Measurements from ENCODE around the gene CCDC70. TPM values are rescaled to one million over a fixed set of nuclear protein-coding genes. Genes with fewer than 3 reads are reported as not detected.

The CCDC70 gene
- total and polyA plus RNA-seq, 2 of the 8 experiments (the other 6 are each of a cell fraction or from before 2014, with no cell fraction given): not detected

DNA sequence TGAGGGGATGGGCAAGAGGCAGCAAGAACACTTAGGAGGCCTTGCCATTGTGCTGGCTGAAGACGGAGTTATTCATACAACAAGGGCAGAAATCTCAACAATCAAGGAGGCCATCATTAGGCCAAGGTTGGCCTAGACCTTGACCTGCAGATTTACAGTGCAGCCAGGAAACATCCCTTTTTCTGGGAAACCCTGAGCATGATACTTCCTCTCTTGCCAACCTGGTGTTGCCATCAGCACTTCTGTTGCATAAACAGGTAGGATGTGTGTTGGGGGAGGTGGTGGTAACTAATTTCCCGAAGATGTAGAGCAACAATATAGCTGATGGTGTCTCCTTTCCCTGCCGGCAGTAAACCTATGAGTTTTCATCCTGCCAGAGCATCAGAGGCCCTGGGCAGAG, 24.8 kb upstream of the CCDC70 start (continued):
- TF ChIP-seq SAP30 (IDR thresholded peaks at IDR 0.05; ENCODE audit: insufficient read depth, insufficient replicate concordance, low read length) (no peak), HDAC6 (IDR thresholded peaks at IDR 0.05; ENCODE audit: low read depth, low read length) (no peak)

All from H1 (cell line).